ENCODE data around the gene SLC44A1. TPM values are rescaled to one million over a fixed set of nuclear protein-coding genes. Genes with fewer than 3 reads are reported as not detected.

SLC44A1 gene
- polyA plus RNA-seq, 3 donors = 6.9 to 52.1 (median 46.5) TPM

DNA sequence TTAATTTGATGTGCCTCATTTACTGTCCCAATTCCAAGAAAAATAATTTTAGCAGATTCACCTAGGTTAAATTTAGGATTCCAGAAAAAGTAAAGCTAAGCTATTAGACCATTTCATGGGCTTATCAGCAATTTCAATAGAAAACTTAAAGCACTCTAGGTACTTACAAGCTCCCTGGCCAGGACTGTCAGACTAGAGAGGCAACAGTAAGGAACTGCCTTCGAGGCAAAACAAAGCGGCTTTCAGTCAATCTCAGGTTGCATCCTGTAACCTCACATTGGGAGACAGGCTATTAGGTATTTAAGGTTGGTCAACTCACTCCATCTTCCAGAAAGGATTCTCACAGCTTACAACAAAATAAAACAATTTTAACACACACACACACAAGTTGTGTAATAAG lies 154.7 kb downstream of the SLC44A1 start:
- no peaks in the 10 kb centered on the region for H3K4me1 ChIP-seq (ENCODE audit: control insufficient read depth in 1 of 2, insufficient read depth in 2 of 2, low read length in 2 of 2)
- no peaks in the 10 kb centered on the region for H4K20me1 ChIP-seq (ENCODE audit: insufficient read depth, low read length)
- no peak overlapping the region for H3K4me2 ChIP-seq (replicated peaks; ENCODE audit: extremely low read depth, low read length, poor library complexity, severe bottlenecking)
- Mint-ChIP-seq H3K27me3 (ENCODE audit: low read depth in 3 of 3) (peaks cover 0 to 5% (median 0%) of the 10 kb centered on the region in 3 donors), H3K4me3 (no peak overlapping the region), H3K27ac (peak overlapping the region in 1 of 7 donors; percentile 67), H3K36me3 (peaks cover 5 to 28% of the 10 kb centered on the region in 2 donors), H3K9me3 (no peaks in the 10 kb centered on the region), H3K4me1 (no peaks in the 10 kb centered on the region)
- H3K4me3 ChIP-seq (replicated peaks in 1 of 3; ENCODE audit: low read depth in 2 of 3, low read length in 3 of 3) = no peak overlapping the region
- intact Hi-C loops (cut with micrococcal nuclease) = no loop called here
- H3K36me3 ChIP-seq (replicated peaks in 1 of 2; ENCODE audit: control insufficient read depth in 1 of 2, insufficient read depth in 2 of 2, low read length in 2 of 2) = no peaks in the 10 kb centered on the region
- no peak overlapping the region for H3K9ac ChIP-seq (ENCODE audit: insufficient read depth, low read length, poor library complexity, severe bottlenecking)
- WGBS (ENCODE audit: insufficient coverage) = no CpG with 5 or more reads among the region's 2 CpGs
- H3K79me2 ChIP-seq (ENCODE audit: insufficient read depth, low read length) = no peaks in the 10 kb centered on the region
- no peak overlapping the region for H3K27ac ChIP-seq (ENCODE audit: low read depth in 1 of 2, low read length in 2 of 2)
- TF ChIP-seq, protein P1, sequence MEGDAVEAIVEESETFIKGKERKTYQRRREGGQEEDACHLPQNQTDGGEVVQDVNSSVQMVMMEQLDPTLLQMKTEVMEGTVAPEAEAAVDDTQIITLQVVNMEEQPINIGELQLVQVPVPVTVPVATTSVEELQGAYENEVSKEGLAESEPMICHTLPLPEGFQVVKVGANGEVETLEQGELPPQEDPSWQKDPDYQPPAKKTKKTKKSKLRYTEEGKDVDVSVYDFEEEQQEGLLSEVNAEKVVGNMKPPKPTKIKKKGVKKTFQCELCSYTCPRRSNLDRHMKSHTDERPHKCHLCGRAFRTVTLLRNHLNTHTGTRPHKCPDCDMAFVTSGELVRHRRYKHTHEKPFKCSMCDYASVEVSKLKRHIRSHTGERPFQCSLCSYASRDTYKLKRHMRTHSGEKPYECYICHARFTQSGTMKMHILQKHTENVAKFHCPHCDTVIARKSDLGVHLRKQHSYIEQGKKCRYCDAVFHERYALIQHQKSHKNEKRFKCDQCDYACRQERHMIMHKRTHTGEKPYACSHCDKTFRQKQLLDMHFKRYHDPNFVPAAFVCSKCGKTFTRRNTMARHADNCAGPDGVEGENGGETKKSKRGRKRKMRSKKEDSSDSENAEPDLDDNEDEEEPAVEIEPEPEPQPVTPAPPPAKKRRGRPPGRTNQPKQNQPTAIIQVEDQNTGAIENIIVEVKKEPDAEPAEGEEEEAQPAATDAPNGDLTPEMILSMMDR (IDR thresholded peaks at IDR 0.05) = no peak
- DNase-seq = no peak
- H3K9me3 ChIP-seq (replicated peaks in 1 of 2; ENCODE audit: control insufficient read depth in 1 of 2, insufficient read depth in 1 of 2, low read length in 2 of 2) = no peaks in the 10 kb centered on the region
- H2AFZ ChIP-seq (ENCODE audit: insufficient read depth, low read depth, low read length, poor library complexity, severe bottlenecking) = no peak overlapping the region
- no peaks in the 10 kb centered on the region for H3K27me3 ChIP-seq (ENCODE audit: control insufficient read depth in 2 of 2, insufficient read depth in 2 of 2, low read length in 2 of 2)

DNA sequence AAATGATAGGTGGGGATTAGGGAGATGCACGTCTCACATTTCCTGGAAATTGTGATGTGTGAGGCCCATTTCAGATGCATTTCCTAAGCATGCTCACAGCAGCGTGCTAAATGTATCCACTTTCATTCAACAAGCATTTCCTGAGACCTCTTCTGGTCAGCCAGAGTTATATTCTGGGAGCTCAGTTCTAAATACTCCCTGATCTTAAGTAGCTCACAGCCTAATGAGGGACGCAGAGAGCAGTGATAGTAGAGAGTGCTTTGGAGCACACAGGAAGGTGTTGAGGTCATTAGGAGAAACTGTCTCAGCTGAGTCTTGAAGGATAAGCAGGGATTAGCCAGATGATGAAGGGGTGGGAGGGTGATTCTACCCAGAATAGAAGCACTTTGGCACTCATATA lies 157.2 kb downstream of the SLC44A1 start:
- H3K36me3 Mint-ChIP-seq = peaks cover 11 to 32% of the 10 kb centered on the region in 2 donors
- H4K20me1 ChIP-seq (ENCODE audit: insufficient read depth, low read length) = no peaks in the 10 kb centered on the region
- peaks cover 0 to 5% (median 0%) of the 10 kb centered on the region in 3 donors for H3K27me3 Mint-ChIP-seq (ENCODE audit: low read depth in 3 of 3)
- H3K79me2 ChIP-seq (ENCODE audit: insufficient read depth, low read length) = no peaks in the 10 kb centered on the region
- peak overlapping the region in 1 of 7 donors; percentile 9 for H3K27ac Mint-ChIP-seq
- intact Hi-C loops (cut with micrococcal nuclease) = no loop called here
- TF ChIP-seq, protein P1 (IDR thresholded peaks at IDR 0.05) = no peak
- no peaks in the 10 kb centered on the region for H3K9me3 ChIP-seq (replicated peaks in 1 of 2; ENCODE audit: control insufficient read depth in 1 of 2, insufficient read depth in 1 of 2, low read length in 2 of 2)
- no peak overlapping the region for H3K27ac ChIP-seq (ENCODE audit: low read depth in 1 of 2, low read length in 2 of 2)
- H3K4me3 ChIP-seq (replicated peaks in 1 of 3; ENCODE audit: low read depth in 2 of 3, low read length in 3 of 3) = no peak overlapping the region
- 86% methylated on average over 1 of the region's 3 CpGs for WGBS (ENCODE audit: insufficient coverage)
- H3K4me1 ChIP-seq (ENCODE audit: control insufficient read depth in 1 of 2, insufficient read depth in 2 of 2, low read length in 2 of 2) = no peaks in the 10 kb centered on the region
- H3K4me3 Mint-ChIP-seq = no peak overlapping the region
- H3K9me3 Mint-ChIP-seq = peaks cover 0 to 5% (median 0%) of the 10 kb centered on the region in 7 donors
- no peaks in the 10 kb centered on the region for H3K4me1 Mint-ChIP-seq
- H3K4me2 ChIP-seq (replicated peaks; ENCODE audit: extremely low read depth, low read length, poor library complexity, severe bottlenecking) = no peak overlapping the region
- H3K9ac ChIP-seq (ENCODE audit: insufficient read depth, low read length, poor library complexity, severe bottlenecking) = no peak overlapping the region
- no peak overlapping the region for H2AFZ ChIP-seq (ENCODE audit: insufficient read depth, low read depth, low read length, poor library complexity, severe bottlenecking)
- no peaks in the 10 kb centered on the region for H3K36me3 ChIP-seq (replicated peaks in 1 of 2; ENCODE audit: control insufficient read depth in 1 of 2, insufficient read depth in 2 of 2, low read length in 2 of 2)
- no peaks in the 10 kb centered on the region for H3K27me3 ChIP-seq (ENCODE audit: control insufficient read depth in 2 of 2, insufficient read depth in 2 of 2, low read length in 2 of 2)
- no peak for DNase-seq
